Body of pancreas (tissue), 4 donors: ENCODE data around the gene CCDC158.

Experiments
- CTCF ChIP-seq, 7 experiments: fragments of 450-650 bp in 4 of 7; fragments of 200-600 bp in 3 of 7; sonication (generic) in 3 of 7; IDR thresholded peaks; one replicate each; pipeline ENCODE4 v1.5.1; 2016 to 2019; ENCODE audit warnings: antibody characterized with exemption in 7 of 7
- POLR2A ChIP-seq, 3 donors: fragments of 450-650 bp; IDR thresholded peaks; one replicate each; pipeline ENCODE4 v1.6.1; 2016; ENCODE audit warnings: antibody characterized with exemption in 3 of 3, mild to moderate bottlenecking in 2 of 3

- TF ChIP-seq POLR2A (IDR thresholded peaks at IDR 0.05) (no peak), CTCF (IDR thresholded peaks at IDR 0.05) (no peak)
Measured at GRCh38 chr4:76374798-76375197, 46.1 kb downstream of the CCDC158 start.
